HG03460 (cell line): ENCODE results near the gene FAM78A.

Source experiments
- ATAC-seq: cut with Tn5 transposase; IDR thresholded peaks from one replicate; pipeline ENCODE4 v1.9.1; 2021; ENCODE audit not compliant: unreplicated experiment

The FAM78A gene

DNA sequence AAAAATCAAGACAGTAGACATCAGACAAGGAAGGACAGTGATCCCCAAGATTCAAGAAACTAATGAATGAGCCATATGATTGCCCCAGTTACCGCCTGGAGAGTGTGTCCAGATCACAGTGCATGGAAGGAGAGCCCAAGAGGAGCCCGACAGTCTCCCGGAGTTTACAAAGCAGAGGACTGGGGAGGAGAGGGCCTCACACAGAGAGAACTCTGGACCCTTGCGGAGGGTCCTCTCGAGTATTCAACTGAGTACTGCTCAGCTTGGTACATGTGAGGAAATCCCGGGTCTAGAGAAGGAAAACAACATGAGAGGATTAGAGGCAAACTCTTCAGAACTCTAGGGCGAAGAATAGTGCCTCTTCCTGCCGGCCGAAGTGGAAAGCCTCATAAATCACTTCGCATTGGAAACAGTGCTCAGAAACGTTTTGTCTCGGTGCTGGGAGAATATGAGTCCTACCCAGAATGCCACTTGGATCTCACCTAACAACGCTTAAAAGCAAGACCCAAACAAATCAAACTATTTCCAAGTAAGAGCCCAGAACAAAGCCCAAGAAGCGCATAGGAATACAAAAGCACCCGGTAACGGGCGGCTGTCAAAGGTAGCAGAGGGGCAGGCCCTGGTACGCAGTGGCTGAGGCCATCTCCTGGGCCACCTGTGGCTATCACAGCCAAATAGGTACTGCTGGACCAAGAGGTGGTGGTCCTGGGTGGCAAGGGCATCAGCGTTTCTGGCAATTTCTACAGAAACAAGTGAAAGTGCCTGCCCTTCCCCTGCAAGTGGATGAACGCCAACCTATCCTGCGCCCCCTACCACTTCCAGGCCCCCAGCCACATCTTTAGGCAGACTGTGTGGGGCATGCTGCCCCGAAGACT, 36.0 kb downstream of the FAM78A start:
- no peak for ATAC-seq

DNA sequence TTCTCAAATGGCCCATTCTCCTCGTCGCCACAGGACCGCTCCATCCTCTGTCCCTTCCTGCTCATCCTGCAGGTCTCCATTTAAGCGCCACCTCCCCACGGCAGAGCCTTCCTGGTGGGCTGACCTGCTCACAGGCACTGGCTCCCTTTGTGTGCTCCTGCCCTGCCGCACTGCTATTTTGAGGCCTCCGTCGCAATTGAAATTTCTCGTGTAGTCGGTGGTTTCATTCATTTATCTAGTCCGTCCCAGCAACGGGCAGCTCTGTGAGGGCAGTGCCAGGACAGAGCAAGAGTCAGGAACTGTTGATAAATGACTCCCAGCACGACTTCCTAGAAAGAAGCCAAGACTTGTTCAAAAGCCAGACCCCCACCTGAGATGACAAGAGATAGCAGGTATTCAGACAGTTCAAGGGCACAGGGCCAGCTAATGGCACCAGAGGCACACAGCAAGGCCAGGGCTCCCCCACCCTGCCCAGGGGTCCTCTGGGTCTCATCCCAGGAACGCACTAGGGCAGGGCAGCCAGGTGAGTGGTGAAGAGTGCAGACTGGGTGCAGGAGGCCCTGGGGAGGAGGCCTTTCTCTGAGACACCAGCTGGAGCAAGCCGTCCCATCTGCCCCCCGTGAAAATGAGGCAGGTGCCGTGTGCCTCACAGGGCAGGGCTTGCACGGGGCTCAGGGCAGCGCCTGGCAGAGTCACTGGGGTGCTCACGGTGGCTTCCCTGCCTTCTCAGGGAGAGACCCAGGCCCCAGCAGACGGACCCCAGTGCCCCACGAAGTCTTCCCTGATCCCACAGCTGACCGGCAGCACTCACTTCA, 36.9 kb downstream of the FAM78A start:
- ATAC-seq, result no peak

DNA sequence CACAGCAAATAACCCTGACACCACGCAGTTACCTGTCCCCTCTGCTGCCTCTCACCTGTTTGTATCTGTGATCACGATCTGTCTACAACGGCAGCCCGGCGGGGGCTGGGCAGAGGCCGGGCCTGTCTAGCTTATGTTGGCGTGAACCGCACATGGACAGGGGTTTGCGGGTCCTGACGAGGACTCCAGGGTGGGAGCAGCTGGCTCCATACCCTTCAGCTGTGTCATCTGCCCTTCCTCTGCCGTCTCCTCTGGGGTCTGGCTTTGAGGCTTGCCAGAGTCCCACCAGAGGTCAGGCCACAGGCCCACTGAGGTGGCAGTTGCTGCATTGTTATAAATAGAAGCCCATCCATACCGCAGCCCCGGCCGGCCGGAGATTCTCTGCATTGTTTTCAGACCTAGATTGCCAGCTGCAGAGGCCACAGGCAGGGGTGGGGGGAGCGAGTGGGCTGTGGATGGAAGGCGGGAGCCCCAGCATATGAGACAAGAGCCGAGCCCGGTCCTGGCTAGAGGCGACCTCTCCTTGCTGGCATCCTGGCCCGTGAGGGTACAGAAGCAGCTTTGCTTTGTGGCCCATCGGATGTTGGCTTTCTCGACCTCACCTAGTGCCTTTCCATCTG, 37.8 kb downstream of the FAM78A start:
- peak; percentile 23 for ATAC-seq

DNA sequence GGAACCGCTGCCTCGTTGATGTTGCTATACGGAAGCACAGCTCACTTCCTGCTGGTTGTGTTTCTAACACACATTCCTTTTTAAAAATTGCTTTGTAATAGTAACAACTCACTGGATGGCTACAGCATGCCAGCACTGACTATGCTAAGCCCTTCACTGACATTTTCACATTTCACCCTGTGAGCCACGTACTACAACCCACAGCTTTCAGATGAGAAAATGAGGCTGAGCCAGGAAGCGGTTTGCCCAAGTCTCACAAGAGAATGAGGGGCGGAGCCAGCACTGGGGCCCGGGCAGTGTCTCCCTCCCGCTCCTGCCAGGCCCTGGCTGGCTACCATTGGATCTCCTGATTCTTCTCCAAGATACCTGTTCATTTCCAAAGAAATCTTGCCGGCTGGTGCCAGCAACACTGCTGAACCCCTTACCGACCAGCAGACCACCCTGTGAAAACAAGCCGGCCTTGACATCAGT, 38.3 kb downstream of the FAM78A start:
- peak; percentile 75 for ATAC-seq

DNA sequence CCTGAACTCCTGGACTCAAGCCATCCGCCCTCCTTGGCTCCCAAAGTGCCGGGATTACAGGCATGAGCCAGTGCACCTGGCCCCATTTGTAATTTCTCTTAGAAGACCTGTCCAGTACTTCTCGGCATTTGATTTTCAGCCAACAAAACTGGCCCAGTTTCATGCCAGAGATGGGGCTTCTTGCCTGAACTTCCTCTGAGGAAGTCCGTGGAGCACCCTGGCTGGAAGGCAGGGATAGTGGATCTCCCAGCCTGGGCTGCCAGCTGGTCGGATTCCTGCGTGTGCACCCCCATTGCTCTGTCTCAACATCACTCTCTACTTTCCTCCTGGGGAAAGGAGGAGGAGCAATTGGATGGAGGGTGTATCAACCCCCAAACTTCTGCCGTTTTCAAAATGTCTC, 39.0 kb downstream of the FAM78A start:
- ATAC-seq, result no peak

DNA sequence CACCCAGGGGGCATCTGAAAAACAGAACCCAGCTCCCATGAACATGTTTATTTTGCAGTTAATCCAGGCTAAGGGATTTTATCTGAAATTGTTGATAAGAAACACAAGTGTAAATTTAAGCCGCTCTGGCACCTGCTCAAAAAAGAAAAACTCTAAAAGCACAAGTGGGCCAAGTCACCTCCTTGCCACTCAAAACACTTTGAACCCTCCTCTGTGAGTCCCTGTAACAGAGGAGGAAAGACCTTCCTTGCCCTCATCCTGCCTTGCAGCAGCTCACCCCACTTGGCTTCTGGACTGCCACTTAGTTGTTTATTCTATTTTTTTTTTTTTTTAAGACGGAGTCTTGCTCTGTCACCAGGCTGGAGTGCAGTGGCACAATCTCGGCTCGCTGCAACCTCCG, 39.5 kb downstream of the FAM78A start:
- ATAC-seq, result no peak

DNA sequence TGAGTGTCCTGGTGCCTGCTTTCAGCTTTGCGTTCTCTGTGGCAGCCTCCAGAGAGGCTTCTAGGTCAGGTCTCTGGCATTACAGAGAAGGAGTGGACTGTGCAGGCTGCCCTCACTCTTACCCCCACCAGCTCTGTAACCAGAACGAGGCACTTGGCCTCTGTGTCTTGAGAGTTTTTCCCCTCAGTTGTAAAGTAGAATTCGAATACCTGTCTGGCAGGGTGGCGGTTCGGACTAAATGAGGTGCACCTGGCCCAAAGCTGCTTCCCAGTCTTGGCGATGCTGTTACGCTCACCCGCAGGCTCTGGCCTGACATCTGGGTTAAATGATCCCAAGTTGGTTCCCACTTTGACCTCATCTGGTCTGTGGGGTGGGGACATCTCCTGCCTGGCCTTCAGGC, 40.1 kb downstream of the FAM78A start:
- ATAC-seq, result no peak

DNA sequence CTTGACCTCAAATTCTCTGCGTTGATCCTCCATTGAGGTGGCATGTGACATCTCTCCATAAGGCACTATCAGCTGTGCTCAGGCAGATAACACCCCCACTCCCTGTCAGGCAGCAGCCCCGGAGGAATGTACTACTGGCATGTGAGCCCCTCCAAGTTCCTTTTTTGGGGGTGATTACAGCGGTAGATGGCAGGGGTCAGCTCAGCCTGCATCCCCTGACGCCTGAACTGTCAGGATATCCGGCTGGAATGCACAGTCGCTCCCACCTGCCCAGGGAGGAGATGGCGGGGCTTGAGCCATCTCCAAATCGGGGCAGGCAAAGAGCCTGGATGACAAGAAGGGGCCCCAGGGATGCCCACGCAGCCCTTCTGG, 40.8 kb downstream of the FAM78A start:
- no peak for ATAC-seq

DNA sequence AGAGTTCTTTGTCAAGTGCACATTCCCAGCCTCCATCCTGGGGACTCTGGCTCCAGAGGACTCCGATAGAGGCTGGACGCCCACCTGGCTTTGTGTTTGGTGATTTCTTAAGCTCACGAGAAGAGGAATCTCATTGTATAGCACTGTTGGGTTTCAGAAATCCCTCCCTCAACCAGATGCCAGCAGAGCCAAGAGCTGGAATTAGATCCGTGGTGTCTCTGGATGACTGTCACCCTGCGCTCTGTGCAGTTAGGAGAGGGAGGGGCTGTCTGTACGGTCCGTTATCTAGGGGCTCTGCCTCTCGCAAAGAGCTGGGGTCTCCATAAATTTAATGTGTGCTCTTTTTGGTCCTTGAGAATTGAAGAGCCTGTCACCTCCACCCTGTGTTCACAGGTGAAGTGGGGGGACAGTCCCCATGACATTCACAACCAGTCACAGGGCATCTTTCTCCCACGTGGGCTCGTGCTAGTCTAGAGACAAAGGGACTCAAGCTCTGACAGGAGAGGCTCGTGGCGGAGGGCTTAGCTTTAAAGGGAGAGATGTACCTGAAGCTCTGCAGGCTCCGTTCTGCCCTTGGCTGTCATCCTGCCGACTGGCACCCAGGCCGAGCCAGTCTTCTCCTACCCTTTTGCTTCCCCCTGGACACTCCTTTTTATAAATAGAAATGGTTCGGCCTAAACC, 41.4 kb downstream of the FAM78A start:
- ATAC-seq, result no peak

DNA sequence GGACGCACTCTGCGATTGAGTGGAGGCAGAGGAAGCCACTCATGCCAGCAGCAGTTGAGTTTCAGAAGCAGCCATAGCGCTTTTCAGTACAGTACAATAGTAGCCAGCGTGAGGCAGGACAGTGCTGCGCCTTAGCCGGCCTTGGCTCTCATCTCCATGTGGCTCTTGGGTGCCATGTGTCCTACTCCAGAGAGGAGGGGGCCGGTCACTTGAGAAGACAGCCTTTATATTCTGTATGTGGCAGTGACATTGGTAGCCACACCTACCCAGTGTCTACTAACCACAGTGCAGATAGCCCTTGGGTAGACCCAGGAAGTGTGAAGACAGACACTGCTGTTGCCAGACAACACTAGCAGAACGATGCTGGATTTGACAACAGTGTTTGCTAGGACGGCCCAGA, 42.3 kb downstream of the FAM78A start:
- ATAC-seq, result no peak

DNA sequence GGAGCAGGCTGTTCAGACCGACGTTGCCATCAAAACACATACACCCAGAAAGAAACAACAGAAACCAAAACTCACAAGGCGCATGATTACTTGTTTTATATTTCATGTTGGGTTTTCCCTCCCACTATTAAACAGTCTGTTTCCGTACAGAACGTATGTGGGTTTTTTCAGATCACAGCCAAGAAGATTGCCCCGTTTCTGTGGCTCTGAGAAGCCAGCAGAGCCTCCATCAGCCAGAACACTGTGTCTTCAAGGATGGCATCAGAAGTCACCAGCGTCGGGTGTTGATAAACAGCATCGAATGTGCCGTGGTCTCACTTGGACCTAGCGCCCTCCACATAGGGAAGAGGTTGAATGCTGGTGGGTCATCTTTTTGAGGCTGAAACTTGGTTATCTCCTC, 42.8 kb downstream of the FAM78A start:
- ATAC-seq, result no peak

DNA sequence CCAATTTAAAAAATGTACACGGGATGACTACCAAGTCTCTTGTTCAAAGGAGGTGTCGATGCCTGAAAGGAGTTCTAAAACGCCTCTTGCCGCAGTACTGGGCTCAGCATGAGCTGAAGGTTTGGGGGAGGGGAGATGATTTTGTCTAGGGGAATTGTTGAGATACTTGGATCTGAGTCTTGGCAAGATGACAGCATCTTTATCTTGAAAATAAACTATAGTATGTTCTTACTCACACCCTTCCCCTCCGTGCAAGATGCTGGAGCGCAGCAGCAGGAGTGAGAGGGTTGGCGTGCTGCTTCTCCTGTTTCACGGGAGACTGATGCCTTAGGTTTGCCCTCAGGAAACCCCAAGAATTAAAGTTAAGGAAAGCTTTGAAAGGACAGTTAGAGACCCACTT, 47.3 kb downstream of the FAM78A start:
- ATAC-seq, result no peak

DNA sequence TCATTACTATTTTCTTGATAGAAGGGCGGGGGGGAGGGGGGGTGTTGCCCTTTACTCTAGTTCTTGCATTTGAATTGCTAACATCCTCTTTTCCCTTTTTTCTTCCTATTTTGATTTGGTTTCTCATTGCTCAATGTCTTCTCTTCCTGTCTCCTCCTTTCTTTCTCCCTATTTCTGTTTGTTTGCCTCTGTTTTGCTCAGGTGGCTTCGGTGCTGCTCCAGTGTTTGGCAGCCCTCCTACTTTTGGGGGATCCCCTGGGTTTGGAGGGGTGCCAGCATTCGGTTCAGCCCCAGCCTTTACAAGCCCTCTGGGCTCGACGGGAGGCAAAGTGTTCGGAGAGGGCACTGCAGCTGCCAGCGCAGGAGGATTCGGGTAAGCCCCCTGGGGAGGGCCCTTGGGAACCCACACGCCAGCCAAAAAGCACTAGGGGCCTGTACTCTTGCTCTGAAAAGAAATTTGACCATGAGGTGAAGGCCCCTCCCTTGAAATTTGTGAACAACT, 48.3 kb downstream of the FAM78A start:
- ATAC-seq, result no peak

DNA sequence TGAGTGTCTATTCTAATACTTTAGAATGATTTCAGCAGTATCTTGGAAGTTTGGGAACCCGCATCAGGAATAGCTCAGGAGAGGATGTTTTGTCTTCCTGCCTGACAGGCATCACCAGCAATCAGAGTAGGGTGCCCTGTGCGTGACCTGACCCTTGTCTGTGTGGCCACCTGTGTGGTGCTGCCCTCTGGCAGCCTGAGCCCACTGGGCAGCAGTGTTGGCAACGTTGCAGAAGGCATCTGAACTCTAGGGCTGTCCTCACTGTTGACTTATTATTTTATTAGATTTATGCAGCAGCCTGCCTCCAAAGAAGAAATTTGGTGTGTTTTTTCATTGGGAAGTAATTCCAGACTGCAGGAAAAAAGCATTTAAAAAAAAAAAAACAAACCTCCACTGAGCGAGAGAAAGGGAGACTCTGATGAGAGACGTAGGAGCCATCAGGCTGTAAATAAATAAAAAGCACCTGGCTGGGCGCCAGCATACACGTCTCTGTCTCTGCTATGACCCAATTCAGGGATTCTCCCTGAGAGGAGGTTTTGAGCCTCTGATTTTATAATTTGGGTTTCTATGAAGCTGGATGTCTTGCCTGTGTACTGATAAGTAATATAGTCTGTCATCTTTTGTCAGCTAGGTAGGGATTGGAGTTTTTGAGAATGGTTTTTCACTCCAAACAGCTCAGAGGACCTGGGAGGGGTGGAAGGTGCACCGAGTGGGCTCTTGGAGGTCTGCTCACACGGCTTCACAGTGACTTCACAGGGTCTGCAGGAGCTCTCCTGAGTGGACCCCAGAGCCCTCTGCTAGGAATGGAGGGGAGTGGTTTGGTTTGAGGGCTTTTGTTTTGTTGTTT, 49.0 kb downstream of the FAM78A start:
- no peak for ATAC-seq

DNA sequence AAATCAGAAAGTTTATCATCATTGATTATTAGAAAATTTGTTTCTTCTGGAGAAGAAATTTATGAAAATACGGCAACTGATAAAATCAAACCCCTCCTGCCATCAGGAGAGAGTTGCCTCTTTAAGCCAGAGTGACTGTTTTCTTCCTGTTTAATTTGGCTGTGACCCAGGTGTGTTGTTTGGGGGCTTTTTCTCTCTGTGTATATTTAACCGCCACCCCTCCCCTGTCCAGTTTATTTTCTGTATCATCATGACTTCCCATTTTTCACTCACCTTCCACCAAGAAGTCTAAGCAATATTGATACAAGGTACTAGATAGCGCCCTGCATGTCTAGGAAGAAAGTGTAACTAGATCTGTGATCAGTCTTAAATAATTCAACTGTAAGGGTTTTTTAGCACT, 50.1 kb downstream of the FAM78A start:
- no peak for ATAC-seq

DNA sequence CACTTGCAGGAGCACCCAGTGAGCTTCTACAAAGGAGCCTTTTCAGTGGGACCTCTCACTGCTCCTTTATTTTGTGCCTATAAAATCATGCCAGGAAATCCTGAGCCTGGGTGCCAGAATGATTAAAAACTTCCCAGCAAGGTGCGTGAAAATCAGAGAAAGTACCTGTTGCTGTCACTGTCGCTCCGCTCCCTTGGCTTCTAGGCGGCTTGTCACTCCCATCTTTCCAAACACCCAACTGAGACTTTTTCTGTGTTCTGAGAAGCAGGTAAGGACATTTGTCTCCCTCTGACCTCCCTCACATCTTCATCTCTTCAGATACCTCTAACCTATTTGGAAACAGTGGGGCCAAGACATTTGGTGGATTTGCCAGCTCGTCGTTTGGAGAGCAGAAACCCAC, 53.9 kb downstream of the FAM78A start:
- no peak for ATAC-seq

DNA sequence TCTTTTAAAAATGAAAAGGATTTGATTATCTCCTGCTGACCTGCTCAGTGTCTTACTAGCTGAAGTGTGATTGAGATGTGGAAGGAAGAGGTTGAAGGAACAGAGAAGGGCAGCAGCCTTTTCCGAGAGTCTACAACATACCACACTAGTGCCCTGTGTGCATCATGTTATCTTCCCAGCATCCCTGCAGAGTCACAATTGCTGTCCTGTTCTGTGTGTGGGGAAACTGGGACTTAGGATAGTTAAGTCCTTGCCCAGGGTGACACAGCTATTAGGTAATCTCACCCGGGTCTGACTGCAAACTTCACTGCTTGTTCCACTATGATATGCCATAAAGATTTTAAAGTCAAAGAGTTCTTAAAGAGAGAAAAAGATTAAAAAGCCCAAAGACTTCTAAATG, 55.8 kb downstream of the FAM78A start:
- no peak for ATAC-seq

DNA sequence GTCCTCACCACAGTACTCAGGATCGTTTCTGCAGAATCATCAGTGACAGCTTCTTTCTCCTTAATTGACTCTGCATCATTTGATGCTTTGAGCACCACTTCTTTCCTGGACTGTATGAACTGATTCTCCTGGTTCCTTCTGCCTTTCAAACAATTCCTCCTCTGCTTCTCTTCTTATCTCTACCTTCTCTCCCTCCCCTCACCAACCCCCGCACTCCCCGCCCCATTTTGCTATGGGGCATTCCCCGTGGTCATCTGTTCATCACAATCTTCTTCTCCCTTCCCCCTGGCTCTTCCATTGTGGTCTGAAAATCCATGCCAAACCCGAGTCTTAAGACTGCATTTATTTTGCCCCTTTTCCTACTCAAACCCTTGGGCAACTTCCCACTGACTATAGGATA, 57.9 kb downstream of the FAM78A start:
- no peak for ATAC-seq

DNA sequence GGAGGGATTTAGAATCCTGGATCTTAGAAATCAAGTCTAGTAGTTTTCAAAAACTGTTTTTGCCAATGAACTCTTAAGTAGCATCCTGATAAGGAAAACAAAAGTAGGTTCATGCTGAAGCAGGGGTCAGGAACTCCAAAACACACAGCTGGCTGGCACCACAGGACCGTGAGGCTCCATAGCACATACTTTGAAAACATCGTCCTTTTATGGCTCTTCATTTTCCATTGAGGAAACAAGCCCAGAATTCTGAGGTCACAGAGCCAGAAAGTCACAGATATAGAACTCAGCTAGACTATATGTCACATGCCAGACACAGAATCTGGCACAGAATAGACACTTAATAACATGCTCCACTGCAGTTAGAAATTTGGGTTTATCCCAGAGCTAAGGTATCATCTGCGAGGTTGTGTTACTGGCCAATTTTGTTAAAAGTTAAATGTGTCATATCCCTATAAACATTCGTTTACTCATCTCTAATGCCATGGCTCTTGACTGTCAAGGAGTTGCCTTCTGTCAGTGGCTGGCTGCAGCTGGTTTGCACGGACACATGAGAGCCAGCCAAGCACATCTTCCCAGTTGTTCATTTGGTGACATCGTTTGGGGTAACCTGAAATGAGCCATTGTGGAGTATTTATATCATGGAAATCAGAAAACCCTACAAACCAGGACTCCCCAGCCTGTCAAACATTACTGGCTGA, 58.8 kb downstream of the FAM78A start:
- ATAC-seq, result no peak

DNA sequence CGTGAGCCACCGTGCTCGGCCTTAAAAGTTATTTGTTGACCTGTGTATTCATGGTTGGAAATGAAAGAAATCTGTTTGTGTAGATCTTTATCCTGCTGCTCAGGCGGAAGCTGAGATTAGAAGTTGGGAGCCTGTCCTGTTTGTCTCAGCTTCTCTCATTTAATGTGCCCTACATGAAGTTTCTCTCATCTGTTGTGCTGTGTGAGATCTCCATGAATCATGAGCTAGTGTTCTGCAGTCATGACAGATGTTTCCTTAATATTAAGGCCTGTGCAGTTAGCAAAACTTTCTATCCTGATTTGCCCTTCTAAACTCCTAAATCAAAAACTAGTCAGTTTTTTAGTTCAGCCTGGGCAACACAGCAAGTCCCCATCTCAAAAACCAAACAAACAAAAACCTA, 59.5 kb downstream of the FAM78A start:
- ATAC-seq, result no peak
